Neural progenitor cell (in vitro differentiated cells): ENCODE results near the gene FAM163B. TPM values are rescaled to one million over a fixed set of nuclear protein-coding genes. Genes with fewer than 3 reads are reported as not detected.
A peak's percentile ranks its signal among the peaks of the same experiment; 100 is the strongest.

ENCODE experiments used
- DNase-seq: peaks from one replicate; pipeline ENCODE4 v3.0.0-alpha.2; 2016; ENCODE audit warnings: low spot score
- H2AFZ ChIP-seq: fragments of 200-600 bp; sonication (generic); replicated peaks from 2 replicates; pipeline ENCODE4 v1.6.1; 2016; ENCODE audit warnings: antibody characterized with exemption
- H3F3A ChIP-seq: fragments of 200-600 bp; sonication (generic); 2 replicates; pipeline ENCODE4 v1.6.1; 2016; ENCODE audit warnings: antibody characterized with exemption, low read depth
- H3K27ac ChIP-seq: fragments of 200-600 bp; sonication (generic); 2 replicates; pipeline ENCODE4 v1.5.1; 2016; ENCODE audit warnings: mild to moderate bottlenecking
- H3K27me3 ChIP-seq: fragments of 200-600 bp; sonication (generic); 2 replicates; pipeline ENCODE4 v1.6.1; 2016; ENCODE audit warnings: mild to moderate bottlenecking, moderate library complexity
- H3K36me3 ChIP-seq: fragments of 200-600 bp; sonication (generic); 2 replicates; pipeline ENCODE4 v1.5.1; 2016
- H3K4me1 ChIP-seq: fragments of 200-600 bp; sonication (generic); 2 replicates; pipeline ENCODE4 v1.6.1; 2016; ENCODE audit warnings: mixed run types
- H3K4me2 ChIP-seq: fragments of 200-600 bp; sonication (generic); 2 replicates; pipeline ENCODE4 v1.6.1; 2016
- H3K4me3 ChIP-seq: fragments of 200-600 bp; sonication (generic); 2 replicates; pipeline ENCODE4 v1.5.1; 2016
- H3K79me2 ChIP-seq: fragments of 200-600 bp; sonication (generic); 2 replicates; pipeline ENCODE4 v1.6.1; 2016; ENCODE audit warnings: low read depth
- H3K9ac ChIP-seq: fragments of 200-600 bp; sonication (generic); 2 replicates; pipeline ENCODE4 v1.6.1; 2016
- H3K9me3 ChIP-seq: fragments of 200-600 bp; sonication (generic); 2 replicates; pipeline ENCODE4 v1.5.1; 2016; ENCODE audit warnings: low read depth
- H4K20me1 ChIP-seq: fragments of 200-600 bp; sonication (generic); 2 replicates; pipeline ENCODE4 v1.6.1; 2016; ENCODE audit warnings: low read depth
- H3K27ac Mint-ChIP-seq: 3 replicates; pipeline ENCODE4 v1.8.0; 2021; ENCODE audit warnings: mixed read lengths
- H3K27me3 Mint-ChIP-seq: 2 replicates; pipeline ENCODE4 v1.8.0; 2022; ENCODE audit warnings: low read depth, mild to moderate bottlenecking, inconsistent platforms, moderate library complexity, mixed read lengths; ENCODE audit not compliant: insufficient read depth
- H3K36me3 Mint-ChIP-seq: 3 replicates; pipeline ENCODE4 v1.8.0; 2021; ENCODE audit warnings: mixed read lengths
- H3K4me1 Mint-ChIP-seq: 3 replicates; pipeline ENCODE4 v1.8.0; 2021; ENCODE audit warnings: mixed read lengths
- H3K4me3 Mint-ChIP-seq: 3 replicates; pipeline ENCODE4 v1.8.0; 2021; ENCODE audit warnings: mild to moderate bottlenecking, moderate library complexity, mixed read lengths
- H3K9me3 Mint-ChIP-seq: 3 replicates; pipeline ENCODE4 v1.8.0; 2020; ENCODE audit warnings: mixed read lengths
- EZH2 ChIP-seq: fragments of 200-600 bp; sonication (generic); IDR thresholded peaks from 2 replicates; pipeline ENCODE4 v1.6.1; 2017; ENCODE audit warnings: antibody characterized with exemption, mild to moderate bottlenecking, moderate library complexity
- EZH2phosphoT487 ChIP-seq: fragments of 200-600 bp; sonication (generic); IDR thresholded peaks from 2 replicates; pipeline ENCODE4 v1.6.1; 2017; ENCODE audit warnings: antibody characterized with exemption
- total RNA-seq: library from RNA; depleted of rRNA; stranded (reverse); fragments of >200 nt; gene quantifications from 2 replicates; pipeline ENCODE4 v1.2.3, GENCODE V29; 2015; ENCODE audit warnings: low replicate concordance
- TF ChIP-seq, protein P1 (sequence below): fragments of 200-600 bp; sonication (generic); IDR thresholded peaks from 2 replicates; pipeline ENCODE4 v1.5.1; 2017; ENCODE audit warnings: antibody characterized with exemption, mild to moderate bottlenecking

The FAM163B gene
- total RNA-seq, 1 donor from 2014 or later = not detected

DNA sequence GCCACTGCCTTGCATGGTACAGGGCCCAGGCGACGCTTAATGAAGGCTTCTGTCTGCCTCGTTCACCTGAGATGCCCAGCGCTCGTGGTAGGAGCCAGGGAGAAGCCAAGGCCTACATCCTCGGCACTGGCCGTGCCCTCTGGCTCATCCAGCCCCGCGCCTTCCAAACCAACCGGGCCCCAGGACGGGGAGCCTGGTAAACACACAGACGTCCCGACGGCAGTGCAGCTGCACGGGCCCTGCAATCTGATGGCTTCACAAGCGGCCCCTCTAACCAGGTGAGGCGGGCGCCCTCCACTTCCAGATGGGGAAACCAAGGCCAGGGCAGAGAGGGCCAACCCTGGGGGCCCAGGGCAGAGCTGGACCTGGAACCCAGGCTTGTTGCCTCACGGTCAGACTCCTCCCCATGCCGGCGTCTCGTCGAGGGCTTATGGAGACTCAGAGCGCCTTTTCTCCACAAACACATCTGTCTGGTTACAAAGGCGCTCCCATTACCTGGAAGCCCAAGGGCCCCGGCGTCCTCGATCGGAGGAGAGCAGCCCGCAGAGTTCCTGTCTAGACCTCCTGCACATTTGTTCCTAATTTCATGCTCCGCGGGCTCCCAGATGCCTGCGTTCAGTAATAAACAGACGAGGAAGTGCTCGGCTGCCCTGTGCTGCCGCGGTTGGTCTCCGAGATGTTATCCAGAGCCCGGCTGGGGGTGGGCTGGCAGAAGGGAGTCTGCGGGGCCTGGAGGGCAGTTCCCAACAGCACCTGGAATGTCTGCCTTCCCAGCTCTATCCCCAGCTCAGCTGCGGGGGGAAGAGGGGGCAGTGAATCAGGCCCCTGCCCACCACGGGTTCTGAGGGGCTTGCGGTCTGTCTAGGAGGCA is 23.5 kb downstream of the FAM163B start:
- Histone ChIP-seq H3K4me1 (peaks cover 32% of the 10 kb centered on the region), H3F3A (peaks cover 8% of the 10 kb centered on the region), H3K4me2 (peak overlapping the region; percentile 70), H3K4me3 (no peak overlapping the region), H2AFZ (no peak overlapping the region), H3K36me3 (no peaks in the 10 kb centered on the region), H4K20me1 (no peaks in the 10 kb centered on the region), H3K79me2 (no peaks in the 10 kb centered on the region), H3K9me3 (no peaks in the 10 kb centered on the region), H3K9ac (no peak overlapping the region), H3K27ac (no peak overlapping the region), H3K27me3 (no peaks in the 10 kb centered on the region)
- peak; percentile 37 for DNase-seq
- TF ChIP-seq, protein P1, sequence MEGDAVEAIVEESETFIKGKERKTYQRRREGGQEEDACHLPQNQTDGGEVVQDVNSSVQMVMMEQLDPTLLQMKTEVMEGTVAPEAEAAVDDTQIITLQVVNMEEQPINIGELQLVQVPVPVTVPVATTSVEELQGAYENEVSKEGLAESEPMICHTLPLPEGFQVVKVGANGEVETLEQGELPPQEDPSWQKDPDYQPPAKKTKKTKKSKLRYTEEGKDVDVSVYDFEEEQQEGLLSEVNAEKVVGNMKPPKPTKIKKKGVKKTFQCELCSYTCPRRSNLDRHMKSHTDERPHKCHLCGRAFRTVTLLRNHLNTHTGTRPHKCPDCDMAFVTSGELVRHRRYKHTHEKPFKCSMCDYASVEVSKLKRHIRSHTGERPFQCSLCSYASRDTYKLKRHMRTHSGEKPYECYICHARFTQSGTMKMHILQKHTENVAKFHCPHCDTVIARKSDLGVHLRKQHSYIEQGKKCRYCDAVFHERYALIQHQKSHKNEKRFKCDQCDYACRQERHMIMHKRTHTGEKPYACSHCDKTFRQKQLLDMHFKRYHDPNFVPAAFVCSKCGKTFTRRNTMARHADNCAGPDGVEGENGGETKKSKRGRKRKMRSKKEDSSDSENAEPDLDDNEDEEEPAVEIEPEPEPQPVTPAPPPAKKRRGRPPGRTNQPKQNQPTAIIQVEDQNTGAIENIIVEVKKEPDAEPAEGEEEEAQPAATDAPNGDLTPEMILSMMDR = no peak
- no peak for TF ChIP-seq EZH2phosphoT487
- TF ChIP-seq EZH2 = no peak
- H3K4me1 Mint-ChIP-seq = peaks cover 40% of the 10 kb centered on the region
- H3K36me3 Mint-ChIP-seq = peaks cover 3% of the 10 kb centered on the region
- peak overlapping the region; percentile 60 for H3K4me3 Mint-ChIP-seq
- H3K9me3 Mint-ChIP-seq = peaks cover 13% of the 10 kb centered on the region
- H3K27me3 Mint-ChIP-seq = peaks cover 17% of the 10 kb centered on the region
- peak overlapping the region; percentile 90 for H3K27ac Mint-ChIP-seq

DNA sequence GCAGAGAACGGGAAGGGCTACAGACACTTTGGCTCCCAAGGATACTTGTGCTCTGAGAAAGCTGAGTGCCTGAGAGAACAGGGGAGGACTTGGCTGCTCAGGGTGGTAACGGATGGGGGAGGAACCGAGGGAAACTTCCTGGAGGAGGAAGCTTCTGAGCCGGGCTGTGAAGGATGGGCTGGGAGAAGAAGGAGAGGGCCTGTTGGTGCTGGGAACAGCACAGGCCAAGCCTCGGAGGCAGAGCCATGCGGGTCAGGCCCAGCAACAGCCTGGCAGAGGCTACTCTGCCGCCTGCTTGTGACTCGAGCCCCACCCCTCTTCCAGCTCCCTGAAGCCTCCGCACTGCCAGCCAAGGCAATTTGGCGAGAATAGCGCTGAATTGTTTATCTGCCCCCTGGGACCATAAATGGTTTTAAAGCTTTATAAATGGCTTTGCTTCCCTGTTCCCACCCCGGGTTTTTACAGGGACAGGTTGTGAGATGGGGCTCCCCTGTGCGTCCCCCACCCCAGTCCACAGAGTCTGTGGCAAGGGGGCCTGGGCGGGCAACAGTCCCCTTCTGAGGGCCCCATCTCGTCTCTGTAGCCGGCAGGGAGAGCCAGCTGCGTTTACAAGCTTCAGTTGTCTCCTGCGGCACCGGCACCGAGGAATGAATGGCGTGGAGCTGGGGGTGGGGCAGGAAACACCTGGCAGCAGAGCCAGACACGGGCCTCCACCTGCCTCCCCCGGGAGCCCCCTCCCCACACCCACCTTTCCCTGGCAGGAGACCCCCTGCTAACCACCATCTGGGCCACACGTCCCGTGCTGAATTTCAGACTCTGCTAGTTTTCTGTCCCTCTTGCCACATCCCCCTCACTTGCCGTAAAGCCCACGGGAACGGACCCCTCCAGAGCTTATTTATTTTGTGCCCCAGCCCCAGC is 24.4 kb downstream of the FAM163B start:
- Histone ChIP-seq H3K4me2 (peak overlapping the region; percentile 70), H3K36me3 (no peaks in the 10 kb centered on the region), H3K9me3 (no peaks in the 10 kb centered on the region), H3F3A (peaks cover 8% of the 10 kb centered on the region), H3K4me1 (peaks cover 34% of the 10 kb centered on the region), H3K27ac (no peak overlapping the region), H4K20me1 (no peaks in the 10 kb centered on the region), H3K27me3 (no peaks in the 10 kb centered on the region), H3K9ac (no peak overlapping the region), H3K79me2 (no peaks in the 10 kb centered on the region), H2AFZ (peak overlapping the region; percentile 60), H3K4me3 (no peak overlapping the region)
- H3K36me3 Mint-ChIP-seq = peaks cover 3% of the 10 kb centered on the region
- TF ChIP-seq EZH2phosphoT487 = no peak
- TF ChIP-seq, protein P1 = no peak
- no peak for TF ChIP-seq EZH2
- peak overlapping the region; percentile 48 for H3K27ac Mint-ChIP-seq
- peak; percentile 54 for DNase-seq
- H3K9me3 Mint-ChIP-seq = peaks cover 13% of the 10 kb centered on the region
- H3K27me3 Mint-ChIP-seq = peaks cover 17% of the 10 kb centered on the region
- peaks cover 46% of the 10 kb centered on the region for H3K4me1 Mint-ChIP-seq
- peak overlapping the region; percentile 41 for H3K4me3 Mint-ChIP-seq

DNA sequence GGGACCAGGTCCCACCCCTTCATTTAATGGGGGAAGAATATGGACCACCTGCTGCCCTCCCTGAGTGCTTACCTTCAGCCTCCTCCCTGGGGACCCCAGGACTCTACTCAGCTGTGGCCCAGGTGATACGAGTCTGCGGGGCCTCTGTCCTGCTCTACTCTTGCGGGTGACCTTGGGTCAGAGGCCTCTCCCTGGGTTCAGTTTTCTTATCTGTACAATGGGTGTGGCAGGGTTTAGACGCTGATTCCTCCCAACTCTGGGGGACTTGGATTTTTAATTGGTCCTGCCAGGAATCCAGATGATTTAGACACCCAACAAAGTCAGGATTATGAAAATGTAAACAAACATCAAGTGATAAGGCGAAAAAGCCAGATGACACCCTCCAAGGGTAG is 25.0 kb downstream of the FAM163B start:
- Histone ChIP-seq H3F3A (peaks cover 8% of the 10 kb centered on the region), H3K36me3 (no peaks in the 10 kb centered on the region), H3K79me2 (no peaks in the 10 kb centered on the region), H3K4me3 (no peak overlapping the region), H4K20me1 (no peaks in the 10 kb centered on the region), H3K4me2 (no peak overlapping the region), H3K27ac (no peak overlapping the region), H3K9ac (no peak overlapping the region), H3K9me3 (no peaks in the 10 kb centered on the region), H3K4me1 (peaks cover 34% of the 10 kb centered on the region), H3K27me3 (no peaks in the 10 kb centered on the region), H2AFZ (no peak overlapping the region)
- H3K27ac Mint-ChIP-seq = peak overlapping the region; percentile 48
- peaks cover 17% of the 10 kb centered on the region for H3K27me3 Mint-ChIP-seq
- no peak for DNase-seq
- peaks cover 3% of the 10 kb centered on the region for H3K36me3 Mint-ChIP-seq
- H3K9me3 Mint-ChIP-seq = peaks cover 13% of the 10 kb centered on the region
- TF ChIP-seq, protein P1 = no peak
- TF ChIP-seq EZH2 (no peak), EZH2phosphoT487 (no peak)
- peaks cover 51% of the 10 kb centered on the region for H3K4me1 Mint-ChIP-seq
- peak overlapping the region; percentile 46 for H3K4me3 Mint-ChIP-seq
